ENCODE measurements around the gene MS4A15. TPM values are rescaled to one million over a fixed set of nuclear protein-coding genes. Genes with fewer than 3 reads are reported as not detected.

Gene MS4A15
- total RNA-seq, 2 donors from 2014 or later: not detected

DNA sequence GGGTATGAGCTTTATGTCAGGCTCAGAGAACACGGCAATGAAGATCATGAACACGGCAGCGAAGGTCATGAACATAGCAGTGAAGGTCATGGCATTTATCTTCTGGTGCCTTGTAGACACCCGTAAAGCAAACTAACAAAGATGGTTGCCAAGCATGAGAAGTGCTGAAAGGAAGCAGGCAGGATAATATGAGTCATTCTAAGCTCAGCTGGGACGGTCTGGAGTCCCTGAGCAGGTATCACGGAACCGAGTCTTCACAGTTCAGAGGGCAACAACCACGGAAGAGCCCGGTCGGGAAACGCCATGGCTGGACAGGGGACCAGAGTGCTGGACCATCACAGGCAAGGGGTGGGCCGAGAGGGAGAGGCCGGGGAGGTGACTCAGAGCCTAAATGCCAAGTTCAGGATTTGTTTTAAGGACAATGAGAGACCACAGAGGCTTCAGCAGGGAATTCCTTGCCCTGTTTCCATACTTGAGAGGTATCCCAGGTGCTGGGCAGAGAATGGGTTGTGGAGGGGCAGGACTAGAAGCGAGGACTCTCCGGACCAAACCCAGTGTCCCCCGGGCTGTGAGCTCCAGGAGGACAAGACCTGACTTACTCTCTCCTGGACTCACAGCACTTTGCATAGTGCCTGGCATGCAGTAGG lies 15.3 kb downstream of the MS4A15 start:
- no peak overlapping the region for H3K4me3 Mint-ChIP-seq
- H3K4me1 Mint-ChIP-seq (ENCODE audit: low read depth): peaks cover 13% of the 10 kb centered on the region
- no peaks in the 10 kb centered on the region for H3K9me3 Mint-ChIP-seq
- H3K27ac Mint-ChIP-seq: no peak overlapping the region
- no peak for DNase-seq
- ATAC-seq (replicated peaks in 1 of 2): no peak
- H3K27me3 Mint-ChIP-seq (ENCODE audit: low read depth): peaks cover 17% of the 10 kb centered on the region
- no peaks in the 10 kb centered on the region for H3K36me3 Mint-ChIP-seq (ENCODE audit: insufficient read depth in 2 of 2)

DNA sequence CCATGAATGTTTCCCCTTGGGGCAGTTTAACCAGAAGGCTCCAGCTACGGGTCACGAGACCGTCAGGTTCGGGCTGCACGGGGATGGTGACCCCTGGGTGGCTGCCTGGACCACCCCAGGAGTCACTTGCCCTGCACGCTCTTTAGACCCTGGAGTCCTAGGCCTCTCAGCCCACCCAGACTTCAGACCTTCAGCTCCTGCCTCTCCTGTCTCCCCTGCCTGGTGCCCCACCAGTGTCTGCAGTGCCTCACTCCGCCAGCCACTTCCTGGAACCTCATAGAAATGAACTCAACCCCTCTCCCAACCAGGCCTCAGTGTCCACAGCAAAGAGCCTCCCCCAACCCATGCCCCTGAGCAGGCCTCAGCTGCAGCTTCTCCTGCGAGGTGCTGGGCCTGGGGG lies 16.0 kb downstream of the MS4A15 start:
- ATAC-seq (replicated peaks in 1 of 2) (no peak), DNase-seq (no peak)
- H3K27ac Mint-ChIP-seq: no peak overlapping the region
- H3K27me3 Mint-ChIP-seq (ENCODE audit: low read depth): peaks cover 20% of the 10 kb centered on the region
- no peak overlapping the region for H3K4me3 Mint-ChIP-seq
- H3K9me3 Mint-ChIP-seq: no peaks in the 10 kb centered on the region
- H3K36me3 Mint-ChIP-seq (ENCODE audit: insufficient read depth in 2 of 2): no peaks in the 10 kb centered on the region
- H3K4me1 Mint-ChIP-seq (ENCODE audit: low read depth): peaks cover 11% of the 10 kb centered on the region

DNA sequence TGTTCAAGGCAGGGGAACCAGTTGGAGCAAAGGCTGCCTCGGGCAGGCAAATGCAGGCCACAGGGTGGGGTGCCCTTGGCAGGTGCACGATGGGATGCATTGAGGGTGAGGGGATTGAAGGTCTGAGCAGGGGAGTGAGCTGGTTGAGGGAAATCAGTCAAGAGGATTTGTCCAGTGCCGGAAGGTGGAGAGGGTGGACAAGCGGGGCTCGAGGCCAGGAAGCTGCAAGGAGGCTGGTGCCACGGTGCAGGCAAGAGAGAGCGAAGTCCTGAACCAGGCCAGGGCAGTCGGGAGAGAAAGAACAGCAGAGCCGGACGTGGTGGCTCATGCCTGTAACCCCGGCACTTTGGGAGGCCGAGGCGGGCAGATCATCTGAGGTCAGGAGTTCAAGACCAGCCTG lies 18.1 kb downstream of the MS4A15 start:
- Mint-ChIP-seq H3K4me1 (ENCODE audit: low read depth) (peaks cover 11% of the 10 kb centered on the region), H3K27ac (no peak overlapping the region), H3K36me3 (ENCODE audit: insufficient read depth in 2 of 2) (no peaks in the 10 kb centered on the region), H3K9me3 (no peaks in the 10 kb centered on the region), H3K4me3 (no peak overlapping the region), H3K27me3 (ENCODE audit: low read depth) (peaks cover 17% of the 10 kb centered on the region)
- DNase-seq: no peak
- ATAC-seq (replicated peaks in 1 of 2): no peak

DNA sequence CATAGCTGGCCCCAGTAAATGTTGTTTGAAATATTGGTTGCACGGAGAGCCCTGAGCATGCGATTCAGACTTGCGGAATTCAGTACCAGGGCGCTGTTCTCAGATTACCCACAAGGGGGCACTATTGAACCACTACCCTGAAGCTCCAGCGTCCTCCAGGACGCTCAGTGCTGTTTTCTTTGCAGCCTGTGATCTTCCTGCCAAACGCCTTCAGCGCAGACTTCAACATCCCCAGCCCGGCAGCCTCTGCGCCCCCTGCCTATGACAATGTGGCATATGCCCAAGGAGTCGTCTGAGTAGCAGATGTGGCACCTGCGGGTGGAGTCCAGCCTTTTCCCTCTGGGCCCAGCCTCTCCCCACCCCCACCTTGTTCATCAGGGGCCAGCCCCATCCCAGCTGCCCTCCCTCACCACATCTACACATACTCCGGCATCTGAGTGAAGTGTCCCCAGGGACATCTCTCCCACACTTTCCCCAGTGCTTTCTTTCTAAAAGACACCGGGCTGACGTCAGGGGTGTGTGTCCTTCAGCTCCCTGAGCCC lies 18.8 kb downstream of the MS4A15 start:
- H3K27ac Mint-ChIP-seq: no peak overlapping the region
- H3K27me3 Mint-ChIP-seq (ENCODE audit: low read depth): peaks cover 17% of the 10 kb centered on the region
- ATAC-seq (replicated peaks in 1 of 2) (peak; percentile 85 to 94), DNase-seq (peak; percentile 81 to 83)
- no peaks in the 10 kb centered on the region for H3K36me3 Mint-ChIP-seq (ENCODE audit: insufficient read depth in 2 of 2)
- peaks cover 11% of the 10 kb centered on the region for H3K4me1 Mint-ChIP-seq (ENCODE audit: low read depth)
- H3K9me3 Mint-ChIP-seq: no peaks in the 10 kb centered on the region
- H3K4me3 Mint-ChIP-seq: no peak overlapping the region

DNA sequence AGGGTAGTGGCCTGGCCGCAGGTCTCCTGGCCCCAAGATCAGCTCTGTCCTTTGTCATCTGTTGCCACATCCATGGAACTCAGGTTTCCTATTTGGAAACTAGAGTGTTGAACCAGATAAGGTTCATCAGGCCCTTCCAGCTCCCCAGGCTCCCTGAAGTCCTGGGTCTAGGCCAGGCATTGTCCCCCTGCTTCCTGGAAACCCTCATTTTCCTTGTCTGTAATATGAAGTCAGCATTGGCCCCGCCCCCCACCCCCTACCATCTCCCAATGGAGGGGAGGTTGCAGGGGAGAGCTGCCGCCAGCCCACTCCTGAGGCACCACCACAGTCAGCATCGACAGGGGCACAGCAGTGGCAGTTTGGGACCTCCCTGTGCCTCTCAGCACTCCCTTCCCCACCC lies 19.5 kb downstream of the MS4A15 start:
- H3K27me3 Mint-ChIP-seq (ENCODE audit: low read depth): peaks cover 17% of the 10 kb centered on the region
- DNase-seq (no peak), ATAC-seq (replicated peaks in 1 of 2) (no peak)
- no peaks in the 10 kb centered on the region for H3K36me3 Mint-ChIP-seq (ENCODE audit: insufficient read depth in 2 of 2)
- no peak overlapping the region for H3K27ac Mint-ChIP-seq
- peaks cover 11% of the 10 kb centered on the region for H3K4me1 Mint-ChIP-seq (ENCODE audit: low read depth)
- no peak overlapping the region for H3K4me3 Mint-ChIP-seq
- H3K9me3 Mint-ChIP-seq: no peaks in the 10 kb centered on the region

GRCh38 chr11:60777106-60777505 lies 20.4 kb downstream of the MS4A15 start:
- H3K36me3 Mint-ChIP-seq (ENCODE audit: insufficient read depth in 2 of 2): no peaks in the 10 kb centered on the region
- DNase-seq (no peak), ATAC-seq (replicated peaks in 1 of 2) (no peak)
- peaks cover 17% of the 10 kb centered on the region for H3K27me3 Mint-ChIP-seq (ENCODE audit: low read depth)
- peaks cover 11% of the 10 kb centered on the region for H3K4me1 Mint-ChIP-seq (ENCODE audit: low read depth)
- H3K4me3 Mint-ChIP-seq: no peak overlapping the region
- no peak overlapping the region for H3K27ac Mint-ChIP-seq
- no peaks in the 10 kb centered on the region for H3K9me3 Mint-ChIP-seq

- no peak for DNase-seq
- H3K4me1 Mint-ChIP-seq (ENCODE audit: low read depth): peaks cover 11% of the 10 kb centered on the region
- no peaks in the 10 kb centered on the region for H3K36me3 Mint-ChIP-seq (ENCODE audit: insufficient read depth in 2 of 2)
- ATAC-seq (replicated peaks in 1 of 2): no peak
- no peak overlapping the region for H3K4me3 Mint-ChIP-seq
- no peaks in the 10 kb centered on the region for H3K9me3 Mint-ChIP-seq
- H3K27me3 Mint-ChIP-seq (ENCODE audit: low read depth): peaks cover 17% of the 10 kb centered on the region
- H3K27ac Mint-ChIP-seq: no peak overlapping the region
These were observed 20.9 kb downstream of the MS4A15 start for GRCh38 chr11:60777572-60777971.

DNA sequence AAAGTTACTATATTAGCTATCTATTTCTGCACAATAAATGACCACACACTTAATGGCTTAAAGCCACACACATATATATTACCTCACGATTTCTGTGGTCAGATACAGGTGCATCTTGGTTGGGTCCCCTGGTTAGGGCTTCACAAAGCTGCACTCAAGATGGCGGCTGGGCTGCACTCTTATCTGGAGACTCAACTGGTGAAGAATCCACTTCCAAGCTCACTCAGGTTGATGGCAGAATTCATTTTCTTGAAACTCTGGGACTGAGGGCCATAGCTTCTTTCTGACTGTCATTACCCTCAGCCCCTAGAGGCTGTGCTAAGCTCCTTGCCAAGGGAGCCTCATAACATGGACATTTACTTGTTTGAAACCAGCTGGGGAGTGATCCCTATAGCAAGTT lies 23.4 kb downstream of the MS4A15 start:
- Mint-ChIP-seq H3K4me1 (ENCODE audit: low read depth) (peaks cover 10% of the 10 kb centered on the region), H3K27me3 (ENCODE audit: low read depth) (peaks cover 11% of the 10 kb centered on the region), H3K4me3 (no peak overlapping the region), H3K9me3 (no peaks in the 10 kb centered on the region), H3K36me3 (ENCODE audit: insufficient read depth in 2 of 2) (no peaks in the 10 kb centered on the region), H3K27ac (no peak overlapping the region)
- DNase-seq (no peak), ATAC-seq (replicated peaks in 1 of 2) (no peak)

GRCh38 chr11:60780774-60781173 lies 24.1 kb downstream of the MS4A15 start:
- Mint-ChIP-seq H3K36me3 (ENCODE audit: insufficient read depth in 2 of 2) (no peaks in the 10 kb centered on the region), H3K4me3 (no peak overlapping the region), H3K27ac (no peak overlapping the region), H3K4me1 (ENCODE audit: low read depth) (peaks cover 3% of the 10 kb centered on the region), H3K27me3 (ENCODE audit: low read depth) (peaks cover 11% of the 10 kb centered on the region), H3K9me3 (no peaks in the 10 kb centered on the region)
- no peak for ATAC-seq (replicated peaks in 1 of 2)
- no peak for DNase-seq

DNA sequence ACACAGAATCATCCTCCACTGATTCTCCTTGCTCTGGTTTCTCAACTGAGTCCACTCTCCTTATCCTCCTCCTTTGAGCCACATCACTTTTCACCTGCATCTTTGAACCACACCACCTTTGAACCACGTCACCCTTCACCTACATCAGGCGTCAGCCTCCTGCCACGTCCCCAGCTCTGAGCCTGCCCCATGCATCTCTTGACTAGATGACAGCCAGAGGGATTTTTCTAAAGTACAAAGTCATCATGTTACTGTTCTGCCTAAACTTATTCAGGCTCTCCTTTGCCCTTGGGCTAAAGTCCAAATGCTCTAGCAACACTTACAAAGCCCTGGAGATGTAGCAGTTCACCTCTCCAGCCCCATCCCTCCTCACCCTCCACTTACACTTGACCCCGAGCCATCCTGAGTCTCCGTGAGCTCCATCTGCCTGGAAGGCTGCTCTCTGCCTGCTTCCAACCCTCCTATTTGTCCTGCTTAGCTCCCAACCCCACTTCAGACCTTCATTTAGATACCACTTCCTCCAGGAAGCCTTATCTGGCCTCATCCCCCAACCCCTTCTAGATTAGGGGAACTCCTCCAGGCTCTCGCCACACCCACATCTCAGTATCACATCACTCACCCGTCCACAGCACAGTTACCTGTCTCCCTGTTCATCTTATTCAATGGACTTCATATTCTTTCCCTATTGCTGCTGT lies 24.8 kb downstream of the MS4A15 start:
- no peak for DNase-seq
- no peaks in the 10 kb centered on the region for H3K4me1 Mint-ChIP-seq (ENCODE audit: low read depth)
- no peak overlapping the region for H3K4me3 Mint-ChIP-seq
- ATAC-seq (replicated peaks in 1 of 2): no peak
- no peaks in the 10 kb centered on the region for H3K36me3 Mint-ChIP-seq (ENCODE audit: insufficient read depth in 2 of 2)
- H3K27me3 Mint-ChIP-seq (ENCODE audit: low read depth): peaks cover 11% of the 10 kb centered on the region
- no peak overlapping the region for H3K27ac Mint-ChIP-seq
- H3K9me3 Mint-ChIP-seq: no peaks in the 10 kb centered on the region

DNA sequence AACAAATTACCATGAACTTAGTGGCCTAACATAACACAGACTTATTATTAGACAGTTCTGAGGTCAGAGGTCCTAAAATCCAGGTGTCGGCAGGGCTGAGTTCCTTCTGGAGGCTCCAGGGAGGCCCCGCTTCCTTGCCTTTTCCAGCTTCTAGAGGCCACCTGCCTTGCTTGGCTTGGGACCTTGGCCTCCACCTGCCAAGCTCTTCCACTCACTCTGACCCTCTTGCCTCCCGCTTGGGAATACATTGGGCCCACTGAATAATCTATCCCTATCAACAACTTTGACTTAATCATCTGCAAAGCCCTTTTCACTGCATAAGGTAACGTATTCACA lies 25.3 kb downstream of the MS4A15 start:
- peaks cover 10% of the 10 kb centered on the region for H3K27me3 Mint-ChIP-seq (ENCODE audit: low read depth)
- no peak overlapping the region for H3K4me3 Mint-ChIP-seq
- no peaks in the 10 kb centered on the region for H3K9me3 Mint-ChIP-seq
- H3K4me1 Mint-ChIP-seq (ENCODE audit: low read depth): no peaks in the 10 kb centered on the region
- H3K36me3 Mint-ChIP-seq (ENCODE audit: insufficient read depth in 2 of 2): no peaks in the 10 kb centered on the region
- ATAC-seq (replicated peaks in 1 of 2) (no peak), DNase-seq (no peak)
- no peak overlapping the region for H3K27ac Mint-ChIP-seq

DNA sequence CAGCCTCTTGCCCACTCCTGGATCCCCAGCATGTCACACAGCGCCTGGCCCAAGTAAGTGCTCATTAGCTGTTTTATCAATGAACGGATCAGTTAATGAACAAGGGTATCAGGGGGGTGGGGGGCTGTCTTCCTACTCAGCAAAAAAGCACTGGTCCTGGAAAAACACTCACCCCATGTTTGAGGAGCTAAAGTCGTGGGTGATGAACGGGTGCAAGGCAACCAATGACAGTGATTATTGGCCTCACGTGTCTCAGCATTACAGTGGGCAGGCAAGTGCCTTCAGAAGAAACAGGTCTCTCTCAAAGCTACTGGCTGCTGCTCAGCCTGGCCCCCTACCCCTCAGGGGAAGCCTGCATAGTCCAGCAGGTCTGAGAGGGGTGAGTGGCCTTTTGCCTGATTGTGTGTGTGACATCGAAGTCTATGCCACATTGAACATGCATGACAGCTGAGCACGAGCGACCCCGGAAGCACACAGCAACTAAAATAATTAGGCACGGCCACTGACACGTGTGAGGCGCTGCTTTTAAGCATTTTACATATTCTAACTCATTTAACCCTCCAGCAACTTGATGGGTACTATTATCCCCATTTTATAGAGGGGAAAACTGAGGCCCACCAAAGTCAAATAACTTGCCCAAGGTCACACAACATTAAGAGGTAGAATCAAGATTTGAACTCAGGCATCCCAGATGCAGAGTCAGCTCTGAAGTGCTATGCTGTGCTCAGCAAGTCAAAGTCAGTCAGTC lies 25.9 kb downstream of the MS4A15 start:
- no peaks in the 10 kb centered on the region for H3K4me1 Mint-ChIP-seq (ENCODE audit: low read depth)
- no peaks in the 10 kb centered on the region for H3K9me3 Mint-ChIP-seq
- H3K36me3 Mint-ChIP-seq (ENCODE audit: insufficient read depth in 2 of 2): no peaks in the 10 kb centered on the region
- ATAC-seq (replicated peaks in 1 of 2) (no peak), DNase-seq (no peak)
- peaks cover 4% of the 10 kb centered on the region for H3K27me3 Mint-ChIP-seq (ENCODE audit: low read depth)
- no peak overlapping the region for H3K4me3 Mint-ChIP-seq
- H3K27ac Mint-ChIP-seq: no peak overlapping the region

DNA sequence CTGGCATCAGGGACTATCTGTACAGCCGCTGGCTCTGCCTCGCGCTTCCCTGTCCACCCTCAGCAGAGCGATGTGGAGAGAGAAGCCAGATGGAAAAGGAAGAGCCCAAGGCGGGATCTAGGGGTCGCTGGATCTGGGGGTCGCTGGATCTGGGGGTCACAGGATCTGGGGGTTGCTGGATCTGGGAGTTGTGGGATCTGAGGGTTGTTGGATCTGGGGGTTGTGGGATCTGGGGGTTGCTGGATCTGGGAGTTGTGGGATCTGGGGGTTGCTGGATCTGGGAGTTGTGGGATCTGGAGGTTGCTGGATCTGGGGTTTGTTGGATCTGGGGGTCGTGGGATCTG lies 26.4 kb downstream of the MS4A15 start:
- Mint-ChIP-seq H3K27me3 (ENCODE audit: low read depth) (no peaks in the 10 kb centered on the region), H3K4me1 (ENCODE audit: low read depth) (no peaks in the 10 kb centered on the region), H3K4me3 (no peak overlapping the region), H3K27ac (no peak overlapping the region), H3K9me3 (no peaks in the 10 kb centered on the region), H3K36me3 (ENCODE audit: insufficient read depth in 2 of 2) (no peaks in the 10 kb centered on the region)
- DNase-seq (no peak), ATAC-seq (replicated peaks in 1 of 2) (no peak)
